Measurements from ENCODE around the gene SMIM41.

DNA sequence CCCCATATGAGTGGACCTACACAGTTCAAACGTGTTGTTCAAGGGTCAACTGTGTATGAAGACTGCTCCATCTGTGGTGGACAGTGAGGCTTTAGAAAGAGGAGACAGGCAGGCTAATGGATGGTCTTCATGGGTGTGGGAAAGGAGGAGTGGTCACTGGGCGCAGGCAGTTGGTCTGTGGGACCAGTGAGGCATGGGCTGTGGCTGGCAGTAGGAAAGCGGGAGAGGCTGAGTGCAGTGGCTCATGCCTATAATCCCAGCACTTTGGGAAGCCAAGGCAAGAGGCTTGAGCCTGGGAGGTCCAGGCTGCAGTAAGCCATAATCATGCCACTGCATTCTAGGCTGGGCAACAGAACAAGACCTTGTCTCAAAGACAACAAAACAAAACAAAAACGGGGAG, 30.2 kb upstream of the SMIM41 start:
- TF ChIP-seq, protein P1, sequence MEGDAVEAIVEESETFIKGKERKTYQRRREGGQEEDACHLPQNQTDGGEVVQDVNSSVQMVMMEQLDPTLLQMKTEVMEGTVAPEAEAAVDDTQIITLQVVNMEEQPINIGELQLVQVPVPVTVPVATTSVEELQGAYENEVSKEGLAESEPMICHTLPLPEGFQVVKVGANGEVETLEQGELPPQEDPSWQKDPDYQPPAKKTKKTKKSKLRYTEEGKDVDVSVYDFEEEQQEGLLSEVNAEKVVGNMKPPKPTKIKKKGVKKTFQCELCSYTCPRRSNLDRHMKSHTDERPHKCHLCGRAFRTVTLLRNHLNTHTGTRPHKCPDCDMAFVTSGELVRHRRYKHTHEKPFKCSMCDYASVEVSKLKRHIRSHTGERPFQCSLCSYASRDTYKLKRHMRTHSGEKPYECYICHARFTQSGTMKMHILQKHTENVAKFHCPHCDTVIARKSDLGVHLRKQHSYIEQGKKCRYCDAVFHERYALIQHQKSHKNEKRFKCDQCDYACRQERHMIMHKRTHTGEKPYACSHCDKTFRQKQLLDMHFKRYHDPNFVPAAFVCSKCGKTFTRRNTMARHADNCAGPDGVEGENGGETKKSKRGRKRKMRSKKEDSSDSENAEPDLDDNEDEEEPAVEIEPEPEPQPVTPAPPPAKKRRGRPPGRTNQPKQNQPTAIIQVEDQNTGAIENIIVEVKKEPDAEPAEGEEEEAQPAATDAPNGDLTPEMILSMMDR (IDR thresholded peaks at IDR 0.05; ENCODE audit: low read depth, low read length, poor library complexity, severe bottlenecking) = no peak
- TF ChIP-seq EZH2phosphoT487 (IDR thresholded peaks at IDR 0.05; ENCODE audit: borderline replicate concordance, low read length) = no peak

All from DOHH2 (cell line).